Parathyroid adenoma (tissue), 2 donors: Measurements from ENCODE around the gene IFIT1.
"Not testable (repeated sequence)": the region's sequence is repeated elsewhere in the genome, so short reads cannot be mapped to it uniquely, and the experiment has no call there.

Source experiments
- H2AFZ ChIP-seq: fragments of 300-600 bp; sonication (generic); one replicate; pipeline ENCODE4 v1.7.0; 2017; ENCODE audit warnings: antibody characterized with exemption, mild to moderate bottlenecking
- H3K27ac ChIP-seq: fragments of 300-600 bp; sonication (generic); one replicate; pipeline ENCODE4 v1.7.0; 2017
- H3K27me3 ChIP-seq: fragments of 300-600 bp; sonication (generic); one replicate; pipeline ENCODE4 v1.7.0; 2017; ENCODE audit warnings: low read length; ENCODE audit not compliant: control insufficient read depth, insufficient read depth
- H3K36me3 ChIP-seq: fragments of 300-600 bp; sonication (generic); one replicate; pipeline ENCODE4 v1.7.0; 2017; ENCODE audit warnings: low read length; ENCODE audit not compliant: control insufficient read depth, insufficient read depth
- H3K4me1 ChIP-seq: fragments of 300-600 bp; sonication (generic); one replicate; pipeline ENCODE4 v1.7.0; 2017; ENCODE audit warnings: control low read depth
- H3K4me2 ChIP-seq: fragments of 300-600 bp; sonication (generic); one replicate; pipeline ENCODE4 v1.7.0; 2017; ENCODE audit warnings: low read length
- H3K4me3 ChIP-seq: fragments of 300-600 bp; sonication (generic); one replicate; pipeline ENCODE4 v1.7.0; 2017; ENCODE audit warnings: low read depth, low read length
- H3K79me2 ChIP-seq: fragments of 300-600 bp; sonication (generic); one replicate; pipeline ENCODE4 v1.7.0; 2017; ENCODE audit warnings: control low read depth
- H3K9ac ChIP-seq: fragments of 300-600 bp; sonication (generic); one replicate; pipeline ENCODE4 v1.7.0; 2017; ENCODE audit warnings: mild to moderate bottlenecking
- H3K9me3 ChIP-seq: fragments of 300-600 bp; sonication (generic); one replicate; pipeline ENCODE4 v1.7.0; 2017; ENCODE audit warnings: low read length; ENCODE audit not compliant: control insufficient read depth
- CTCF ChIP-seq: fragments of 300-600 bp; sonication (generic); IDR thresholded peaks from one replicate; pipeline ENCODE4 v1.7.0; 2017; ENCODE audit warnings: antibody characterized with exemption, mild to moderate bottlenecking
- donor health status: primary hyperparathyroidism.

The IFIT1 gene

GRCh38 chr10:89398003-89398749 lies 5.8 kb downstream of the IFIT1 start:
- no peaks in the 10 kb centered on the region for H3K9me3 ChIP-seq
- no peaks in the 10 kb centered on the region for H3K27me3 ChIP-seq
- TF ChIP-seq CTCF: no peak
- H3K4me1 ChIP-seq: peaks cover 5% of the 10 kb centered on the region
- no peak overlapping the region for H3K27ac ChIP-seq
- H3K4me3 ChIP-seq: no peak overlapping the region
- H3K4me2 ChIP-seq: no peak overlapping the region
- H3K36me3 ChIP-seq: no peaks in the 10 kb centered on the region
- H3K9ac ChIP-seq: no peak overlapping the region
- H2AFZ ChIP-seq: no peak overlapping the region
- peaks cover 12% of the 10 kb centered on the region for H3K79me2 ChIP-seq

- Histone ChIP-seq H2AFZ (no peak overlapping the region), H3K36me3 (no peaks in the 10 kb centered on the region), H3K27me3 (no peaks in the 10 kb centered on the region), H3K9me3 (no peaks in the 10 kb centered on the region), H3K4me2 (no peak overlapping the region), H3K27ac (no peak overlapping the region), H3K9ac (no peak overlapping the region), H3K4me1 (peaks cover 2% of the 10 kb centered on the region), H3K4me3 (no peak overlapping the region), H3K79me2 (peaks cover 8% of the 10 kb centered on the region)
- no peak for TF ChIP-seq CTCF
Observed at GRCh38 chr10:89399956-89400355, 7.5 kb downstream of the IFIT1 start.

- Histone ChIP-seq H3K9me3 (no peaks in the 10 kb centered on the region), H3K27ac (no peak overlapping the region), H3K27me3 (no peaks in the 10 kb centered on the region), H2AFZ (no peak overlapping the region), H3K36me3 (no peaks in the 10 kb centered on the region), H3K9ac (no peak overlapping the region), H3K4me1 (peaks cover 2% of the 10 kb centered on the region), H3K79me2 (peaks cover 1% of the 10 kb centered on the region), H3K4me2 (no peak overlapping the region), H3K4me3 (no peak overlapping the region)
- no peak for TF ChIP-seq CTCF
Observed at GRCh38 chr10:89403043-89403442, 10.6 kb downstream of the IFIT1 start.

GRCh38 chr10:89404104-89405047 lies 12.0 kb downstream of the IFIT1 start:
- H3K27ac ChIP-seq: no peak overlapping the region

GRCh38 chr10:89406178-89406577 lies 13.8 kb downstream of the IFIT1 start:
- not testable (repeated sequence) for H3K4me2 ChIP-seq, H3K27ac ChIP-seq, H3K4me1 ChIP-seq, H3K36me3 ChIP-seq, H3K4me3 ChIP-seq, H3K9me3 ChIP-seq, H3K27me3 ChIP-seq, H2AFZ ChIP-seq, H3K9ac ChIP-seq, H3K79me2 ChIP-seq

More at GRCh38 chr10:89404104-89405047, 12.0 kb downstream of the IFIT1 start:
- Histone ChIP-seq H3K79me2 (no peaks in the 10 kb centered on the region), H3K9ac (no peak overlapping the region), H3K36me3 (no peaks in the 10 kb centered on the region), H3K4me2 (no peak overlapping the region), H3K4me3 (no peak overlapping the region), H3K9me3 (no peaks in the 10 kb centered on the region), H3K27me3 (no peaks in the 10 kb centered on the region), H2AFZ (no peak overlapping the region), H3K4me1 (peaks cover 2% of the 10 kb centered on the region)
- TF ChIP-seq CTCF: no peak

GRCh38 chr10:89407792-89408191 lies 15.4 kb downstream of the IFIT1 start:
- not testable (repeated sequence) for H3K27me3 ChIP-seq, H3K4me3 ChIP-seq, H2AFZ ChIP-seq, H3K27ac ChIP-seq, H3K9ac ChIP-seq, H3K79me2 ChIP-seq, H3K9me3 ChIP-seq, H3K36me3 ChIP-seq, H3K4me1 ChIP-seq, H3K4me2 ChIP-seq

GRCh38 chr10:89409282-89409681 lies 16.9 kb downstream of the IFIT1 start:
- not testable (repeated sequence) for H3K4me1 ChIP-seq, H3K4me3 ChIP-seq, H3K27ac ChIP-seq, H3K27me3 ChIP-seq, H3K9me3 ChIP-seq, H3K36me3 ChIP-seq, H3K79me2 ChIP-seq, H3K9ac ChIP-seq, H3K4me2 ChIP-seq, H2AFZ ChIP-seq
